RPMI7951 (cell line): ENCODE measurements around the gene PLD2. TPM values are rescaled to one million over a fixed set of nuclear protein-coding genes. Genes with fewer than 3 reads are reported as not detected.
"Not testable (repeated sequence)": the region's sequence is repeated elsewhere in the genome, so short reads cannot be mapped to it uniquely, and the experiment has no call there.

Experiments
- DNase-seq: peaks from one replicate; pipeline ENCODE4 v3.0.0-alpha.2; 2012; ENCODE audit warnings: low read depth
- total RNA-seq: library from RNA; depleted of rRNA; stranded (reverse); fragments of >200 nt; shearing (Covaris generic); gene quantifications from 2 replicates; pipeline ENCODE4 v1.2.3, GENCODE V29; 2014

Gene PLD2
- total RNA-seq, 1 experiment from 2014 or later, result 12.1 TPM

DNA sequence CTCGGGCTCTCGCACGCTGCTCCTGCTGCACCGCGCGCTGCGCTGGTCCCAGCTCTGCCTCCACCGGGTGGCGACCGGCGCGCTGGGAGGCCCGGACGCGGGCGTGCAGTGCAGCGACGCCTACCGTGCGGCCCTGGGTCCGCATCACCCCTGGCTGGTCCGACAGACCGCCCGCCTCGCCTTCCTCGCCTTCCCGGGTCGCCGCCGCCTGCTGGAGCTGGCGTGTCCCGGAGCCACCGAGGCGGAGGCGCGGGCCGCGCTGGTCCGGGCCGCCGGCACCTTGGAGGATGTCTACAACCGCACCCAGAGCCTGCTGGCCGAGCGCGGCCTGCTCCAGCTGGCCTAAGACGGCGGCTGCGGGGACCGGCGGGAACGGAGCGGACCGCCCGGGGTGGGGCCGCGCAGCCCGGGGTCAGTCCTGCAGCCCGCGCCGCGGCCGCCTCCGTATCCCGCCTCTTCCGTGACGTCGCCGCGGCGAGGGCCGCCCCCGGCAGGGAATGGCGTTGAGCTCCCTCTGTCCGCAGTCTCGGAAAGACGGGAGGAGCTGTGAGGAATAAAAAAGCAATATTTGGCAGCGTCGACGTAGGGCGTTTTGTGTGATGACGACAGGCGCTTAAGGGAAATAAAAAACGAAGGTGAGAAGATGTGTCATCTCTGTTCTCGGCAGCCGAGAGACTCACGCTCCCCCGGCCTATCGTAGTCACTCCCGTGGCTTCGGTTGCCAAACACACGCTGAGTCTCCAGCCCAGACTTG is 16.8 kb upstream of the PLD2 start:
- peak; percentile 85 for DNase-seq

DNA sequence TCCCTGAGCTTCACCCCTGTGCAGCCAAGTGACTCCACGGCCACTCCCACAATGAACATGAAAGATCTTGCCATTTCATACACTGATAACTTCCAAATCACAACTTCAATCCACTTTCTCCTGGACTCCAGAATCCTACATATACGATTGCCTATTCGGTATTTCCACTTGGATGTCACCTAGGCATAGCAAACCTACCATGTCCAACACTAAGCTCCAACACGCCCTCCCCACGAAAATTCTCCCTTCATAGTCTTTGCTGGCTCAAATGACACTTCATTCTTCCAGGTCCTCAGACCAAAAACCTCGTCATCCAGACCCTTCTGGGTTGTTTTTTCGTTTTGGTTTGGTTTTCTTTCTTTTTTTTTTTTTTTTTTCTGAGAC is 16.3 kb upstream of the PLD2 start:
- DNase-seq, result no peak

DNA sequence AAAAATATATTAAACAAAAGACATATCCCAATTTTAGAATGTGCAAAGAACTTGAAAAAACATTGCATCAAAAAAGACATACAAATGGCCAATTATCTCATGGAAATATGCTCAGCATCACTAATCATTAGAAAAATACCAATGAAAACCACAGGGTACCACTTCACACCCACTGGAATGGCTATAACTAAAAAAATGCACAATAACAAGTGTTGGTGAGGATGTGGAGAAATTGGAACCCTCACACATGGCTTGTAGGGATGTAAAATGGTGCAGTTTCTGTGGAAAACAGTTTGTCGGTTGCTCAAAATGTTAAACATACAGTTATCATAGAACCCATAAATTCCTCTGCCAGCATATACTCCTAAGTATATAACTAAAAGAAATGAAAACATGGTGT is 11.8 kb upstream of the PLD2 start:
- no peak for DNase-seq

DNA sequence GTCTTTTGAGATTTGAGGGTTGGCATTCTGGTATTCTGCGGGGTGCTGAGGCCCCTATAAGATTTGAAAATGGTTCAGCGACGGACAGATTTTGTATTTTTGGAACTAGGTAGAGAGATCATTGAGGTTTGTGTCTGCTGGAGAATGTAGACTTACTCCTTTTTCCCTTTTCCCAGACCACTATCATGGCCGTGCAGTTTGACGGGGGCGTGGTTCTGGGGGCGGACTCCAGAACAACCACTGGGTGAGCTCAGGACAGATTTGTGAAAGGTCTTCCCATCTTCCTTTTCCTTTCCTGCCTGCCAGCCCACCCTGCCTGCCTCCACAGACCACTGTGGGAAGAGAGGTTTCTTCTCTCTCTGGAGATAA is 10.4 kb upstream of the PLD2 start:
- peak; percentile 39 for DNase-seq

DNA sequence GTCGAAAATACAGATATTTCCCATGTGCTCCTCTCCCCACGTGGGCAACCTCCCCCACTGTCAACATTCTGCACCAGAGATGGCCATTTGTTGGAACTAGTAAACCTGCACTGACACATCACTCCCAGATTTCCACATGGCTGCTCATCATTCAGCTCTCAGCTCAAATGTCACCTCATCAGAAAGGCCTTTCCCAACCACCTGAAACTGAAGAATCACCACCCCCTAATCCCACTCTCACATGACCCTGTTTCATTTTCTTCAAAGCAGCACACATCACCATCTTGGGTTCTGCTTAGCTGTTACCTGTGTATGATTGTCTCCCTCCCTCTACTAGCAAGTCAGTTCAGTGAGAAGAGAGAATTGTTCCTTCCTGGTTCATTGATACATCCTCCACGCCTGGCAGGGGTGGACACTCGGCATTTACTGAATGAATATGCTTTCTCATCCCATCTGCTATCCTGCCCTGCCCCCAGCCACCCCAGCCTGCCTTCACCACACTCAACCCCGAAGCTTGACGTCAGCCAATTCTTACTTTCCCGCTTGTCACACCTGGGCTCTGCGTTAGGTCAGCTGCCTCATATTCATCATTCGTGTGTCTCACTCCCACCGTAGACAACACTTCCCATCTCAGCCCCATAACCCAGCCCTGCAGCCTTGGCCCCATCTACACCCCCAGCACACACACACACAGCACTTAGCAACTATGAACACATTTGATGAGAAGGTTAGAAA is 6.3 kb upstream of the PLD2 start:
- no peak for DNase-seq

DNA sequence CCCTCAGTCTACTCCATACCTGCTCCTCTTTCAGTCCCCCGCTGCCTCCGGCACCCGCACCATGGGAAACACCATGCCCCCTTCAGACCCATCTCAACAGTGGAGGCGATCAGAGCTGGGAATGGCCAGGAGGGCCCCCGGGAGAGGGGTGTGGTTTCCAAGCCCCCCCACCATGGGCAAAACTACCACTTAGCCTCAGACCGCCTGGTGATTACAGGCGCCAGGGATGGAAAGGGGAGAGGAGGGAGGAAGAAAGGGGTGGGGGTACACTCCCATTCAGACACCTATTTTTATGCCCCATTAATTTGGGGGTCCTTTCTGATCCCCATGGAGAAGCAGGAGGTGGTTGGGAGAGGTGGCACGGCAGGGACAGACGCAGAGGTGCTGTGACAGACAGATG is 4.7 kb upstream of the PLD2 start, which contains the start of gene C17orf114:
TSS of gene C17orf114 (minus strand) at position 101 of the 400 bp plus-strand sequence.
- DNase-seq, result no peak

DNA sequence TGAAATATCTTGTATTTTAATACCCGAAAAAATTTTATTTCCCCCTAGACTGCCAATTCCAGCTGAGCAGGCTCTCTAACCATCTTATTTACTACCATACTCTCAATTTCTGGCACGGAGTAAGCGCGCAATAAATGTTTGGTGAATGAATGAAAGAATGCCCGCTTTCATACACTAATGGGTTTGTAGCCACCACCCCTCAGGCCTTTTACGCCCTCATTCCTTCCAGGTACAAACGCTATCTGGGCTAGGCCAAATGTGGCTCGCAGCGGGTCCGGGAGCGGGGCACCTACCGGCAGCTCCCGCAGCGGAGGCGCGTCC is 536 bp upstream of the PLD2 start:
- peak; percentile 12 for DNase-seq

DNA sequence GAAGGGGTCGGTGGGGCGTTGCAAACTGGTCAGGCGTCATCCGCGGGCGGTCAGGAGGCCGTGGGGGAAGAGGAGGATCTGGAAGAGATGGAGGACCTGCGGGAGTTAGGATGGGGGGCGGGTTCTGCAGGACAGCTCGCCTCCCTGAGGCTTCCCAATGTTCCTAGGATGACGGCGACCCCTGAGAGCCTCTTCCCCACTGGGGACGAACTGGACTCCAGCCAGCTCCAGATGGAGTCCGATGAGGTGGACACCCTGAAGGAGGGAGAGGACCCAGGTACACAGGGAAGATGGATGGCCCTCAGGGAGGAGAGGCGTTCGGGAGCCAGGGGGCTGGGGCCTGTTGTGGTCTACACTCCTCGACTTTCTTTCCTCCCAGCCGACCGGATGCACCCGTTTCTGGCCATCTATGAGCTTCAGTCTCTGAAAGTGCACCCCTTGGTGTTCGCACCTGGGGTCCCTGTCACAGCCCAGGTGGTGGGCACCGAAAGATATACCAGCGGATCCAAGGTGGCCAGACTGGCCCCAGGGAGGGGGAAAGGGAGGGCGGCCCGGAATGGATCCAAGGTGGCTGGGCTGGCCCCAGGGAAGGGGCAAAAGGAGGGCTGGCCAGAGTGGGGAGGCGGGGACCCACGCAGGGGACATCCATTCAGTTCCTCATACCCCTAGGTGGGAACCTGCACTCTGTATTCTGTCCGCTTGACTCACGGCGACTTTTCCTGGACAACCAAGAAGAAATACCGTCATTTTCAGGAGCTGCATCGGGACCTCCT is 839 bp downstream of the PLD2 start:
- DNase-seq, result no peak

DNA sequence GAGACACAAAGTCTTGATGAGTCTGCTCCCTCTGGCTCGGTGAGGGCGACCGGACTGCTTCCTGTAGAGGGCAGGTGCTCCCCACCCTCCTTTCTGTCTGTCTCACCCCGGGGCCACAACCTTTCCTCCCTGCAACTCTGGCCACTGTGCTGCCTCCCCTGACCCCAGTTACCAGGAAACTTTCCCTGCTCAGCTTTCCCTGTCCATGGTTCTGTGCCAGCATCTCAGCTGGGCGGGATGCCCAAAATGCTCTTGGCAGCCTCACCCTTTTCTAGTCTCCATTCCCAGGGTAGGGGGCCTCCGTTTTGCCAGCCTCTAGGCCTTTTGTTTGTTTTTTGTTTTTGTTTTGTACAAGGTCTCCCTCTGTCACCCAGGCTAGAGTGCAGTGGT is 1.4 kb downstream of the PLD2 start:
- DNase-seq, result no peak

DNA sequence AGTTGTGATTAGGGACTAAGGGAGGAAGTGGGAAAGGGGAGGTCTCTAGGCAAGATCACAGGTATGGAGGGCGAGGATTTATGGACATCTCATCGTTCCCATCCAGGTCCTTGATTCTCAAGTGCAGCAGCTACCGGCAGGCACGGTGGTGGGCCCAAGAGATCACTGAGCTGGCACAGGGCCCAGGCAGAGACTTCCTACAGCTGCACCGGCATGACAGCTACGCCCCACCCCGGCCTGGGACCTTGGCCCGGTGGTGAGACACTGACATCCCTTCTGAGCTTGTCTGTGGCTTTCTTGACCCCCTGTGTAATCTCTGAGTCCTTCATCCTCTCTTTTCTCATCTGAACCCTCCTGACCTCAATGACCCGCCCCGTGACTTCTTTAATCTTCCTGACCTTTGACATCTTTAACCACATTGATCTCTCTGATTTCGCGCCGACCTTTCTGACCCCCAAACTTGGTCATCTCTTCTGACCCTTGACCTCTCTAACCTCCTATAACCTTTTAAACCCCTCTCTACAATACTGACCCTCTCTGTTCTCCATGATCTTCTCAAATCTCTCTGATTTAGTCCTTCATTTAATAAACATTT is 3.8 kb downstream of the PLD2 start:
- no peak for DNase-seq

DNA sequence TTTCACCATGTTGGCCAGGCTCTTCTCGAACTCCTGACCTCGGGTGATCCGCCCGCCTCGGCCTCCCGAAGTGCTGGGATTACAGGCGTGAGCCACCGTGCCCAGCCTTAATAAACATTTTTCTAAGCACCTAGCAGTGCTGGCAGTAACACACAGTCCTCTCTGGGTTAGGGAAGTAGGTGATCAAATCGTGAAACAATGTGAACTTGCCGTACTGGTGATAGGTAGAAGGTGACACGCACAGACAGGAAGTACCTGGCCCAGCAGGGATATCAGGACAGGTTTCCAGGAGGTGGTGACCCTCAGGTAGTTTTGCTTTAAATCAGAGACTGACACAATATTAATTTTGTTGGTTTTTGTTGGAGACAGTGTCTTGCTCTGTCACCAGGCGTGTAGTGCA is 4.5 kb downstream of the PLD2 start:
- no peak for DNase-seq

DNA sequence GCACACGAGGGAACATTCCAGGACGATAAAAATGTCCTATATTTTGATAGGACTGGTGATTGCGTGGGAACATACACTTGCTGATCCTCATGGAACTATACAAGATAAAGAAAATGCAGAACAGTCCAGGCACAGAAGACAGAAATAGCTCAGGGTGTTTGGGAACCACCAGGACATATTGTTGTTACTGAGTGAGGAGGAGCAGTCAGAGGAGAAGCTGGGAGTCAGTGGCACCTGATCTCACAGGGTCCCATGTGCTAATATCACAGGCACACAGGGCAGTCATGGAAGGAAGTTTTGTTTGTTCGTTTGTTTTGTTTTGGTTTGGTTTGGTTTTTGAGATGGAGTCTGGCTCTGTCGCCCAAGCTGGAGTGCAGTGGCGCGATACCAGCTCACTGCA is 5.7 kb downstream of the PLD2 start:
- no peak for DNase-seq

DNA sequence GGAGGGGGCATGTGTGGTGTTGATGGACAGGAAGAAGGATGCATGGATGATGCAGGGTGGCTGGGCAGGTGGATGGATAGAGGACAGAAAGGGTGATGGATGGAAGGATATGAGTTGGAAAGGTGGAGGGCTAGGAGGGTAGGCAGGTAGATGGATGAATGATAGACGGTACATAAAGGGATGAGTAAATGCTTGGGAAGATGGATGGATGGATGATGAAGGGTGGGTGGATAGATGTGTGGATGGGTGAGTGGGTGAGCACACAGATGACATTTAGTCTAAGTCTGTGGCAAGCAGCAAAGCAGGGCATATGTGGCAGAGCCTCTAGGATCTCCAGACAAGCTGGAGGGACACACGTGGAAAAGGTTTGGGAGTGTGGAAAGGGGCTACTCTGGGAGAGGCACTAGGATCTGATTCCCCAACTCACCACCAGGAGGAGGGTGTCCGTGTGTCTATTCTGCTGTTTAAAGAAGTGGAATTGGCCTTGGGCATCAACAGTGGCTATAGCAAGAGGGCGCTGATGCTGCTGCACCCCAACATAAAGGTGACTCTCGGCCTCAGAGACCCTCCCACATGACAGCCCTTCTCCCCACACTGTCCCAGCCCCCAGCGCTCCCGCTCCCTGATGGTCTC is 8.2 kb downstream of the PLD2 start:
- no peak for DNase-seq

DNA sequence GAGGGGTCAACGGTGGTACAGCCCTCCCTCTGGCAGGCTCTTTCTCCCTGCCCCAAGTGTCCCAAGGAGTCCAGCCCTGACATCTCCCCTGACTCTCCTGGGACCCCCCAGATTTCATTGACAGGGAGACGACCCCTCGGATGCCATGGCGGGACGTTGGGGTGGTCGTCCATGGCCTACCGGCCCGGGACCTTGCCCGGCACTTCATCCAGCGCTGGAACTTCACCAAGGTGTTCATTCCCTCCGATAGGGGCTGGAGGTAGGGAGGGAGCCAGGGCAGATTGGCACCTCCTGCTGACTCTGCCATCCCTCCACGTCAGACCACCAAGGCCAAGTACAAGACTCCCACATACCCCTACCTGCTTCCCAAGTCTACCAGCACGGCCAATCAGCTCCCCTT is 9.9 kb downstream of the PLD2 start:
- DNase-seq, result no peak

DNA sequence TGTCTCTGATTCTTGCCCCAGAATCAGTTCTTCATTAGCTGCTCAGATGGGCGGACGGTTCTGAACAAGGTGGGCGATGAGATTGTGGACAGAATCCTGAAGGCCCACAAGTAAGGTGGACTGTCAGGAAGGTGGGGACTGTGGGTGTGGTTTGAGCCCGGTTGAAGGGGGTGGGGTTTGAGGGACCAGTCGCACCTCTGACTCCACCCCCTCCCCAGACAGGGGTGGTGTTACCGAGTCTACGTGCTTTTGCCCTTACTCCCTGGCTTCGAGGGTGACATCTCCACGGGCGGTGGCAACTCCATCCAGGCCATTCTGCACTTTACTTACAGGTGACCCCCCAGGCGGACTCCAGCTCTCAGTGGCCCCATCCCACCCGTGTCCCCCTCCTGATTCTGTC is 11.3 kb downstream of the PLD2 start:
- DNase-seq, result no peak

DNA sequence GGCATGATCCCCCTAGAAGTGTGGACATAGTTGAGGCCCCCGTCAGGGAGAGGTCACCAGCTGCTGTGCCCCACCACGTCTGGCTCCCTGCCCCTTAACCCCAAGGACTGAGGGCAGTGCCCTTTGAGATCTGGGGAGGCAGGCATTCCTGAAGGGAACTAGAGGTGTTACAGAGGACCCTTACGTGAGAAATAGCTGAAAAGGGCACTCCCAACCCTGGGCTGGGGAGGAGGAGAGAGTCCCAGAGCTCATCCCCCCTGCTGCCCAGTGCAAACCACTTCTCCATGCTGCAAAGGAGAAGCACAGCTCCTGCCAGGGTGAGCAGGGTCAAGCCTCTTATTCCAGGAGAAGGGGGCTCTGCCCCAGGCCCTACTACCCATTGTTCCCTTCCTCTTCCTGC is 15.9 kb downstream of the PLD2 start:
- DNase-seq, result no peak

DNA sequence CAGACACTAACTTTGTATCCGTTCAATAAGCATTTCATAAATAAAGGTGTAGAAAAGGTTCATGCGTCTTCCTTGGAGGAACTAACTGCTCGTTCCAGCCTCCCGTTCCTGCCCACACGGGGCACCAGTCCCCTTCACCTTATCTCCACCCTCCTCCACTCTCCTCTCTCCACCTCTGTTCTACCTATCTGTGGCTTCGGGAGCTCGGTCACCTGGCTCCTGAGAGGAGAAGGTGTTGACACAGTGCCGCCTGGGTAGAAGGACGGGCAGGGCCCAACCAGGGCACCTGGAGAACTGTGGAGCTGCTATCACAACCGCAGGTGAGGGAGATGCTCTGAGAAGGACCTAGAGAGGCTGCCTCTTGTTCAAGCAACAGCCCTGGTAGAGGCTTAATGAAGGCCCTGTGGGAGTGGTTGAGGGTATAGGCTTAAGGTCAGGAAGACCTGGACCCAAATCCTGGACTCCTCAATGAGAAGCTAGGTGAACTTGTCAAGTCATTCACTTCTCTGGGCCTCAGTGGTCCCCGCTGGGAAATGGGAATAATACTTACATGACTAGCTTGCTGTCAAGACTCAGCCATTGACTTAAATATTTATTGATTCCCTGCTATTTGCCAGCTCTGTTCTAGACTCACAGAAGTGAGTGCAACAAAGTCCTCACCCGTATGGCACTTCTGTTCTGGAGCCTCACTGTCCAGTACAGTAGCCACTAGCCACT is 16.6 kb downstream of the PLD2 start:
- DNase-seq, result no peak

DNA sequence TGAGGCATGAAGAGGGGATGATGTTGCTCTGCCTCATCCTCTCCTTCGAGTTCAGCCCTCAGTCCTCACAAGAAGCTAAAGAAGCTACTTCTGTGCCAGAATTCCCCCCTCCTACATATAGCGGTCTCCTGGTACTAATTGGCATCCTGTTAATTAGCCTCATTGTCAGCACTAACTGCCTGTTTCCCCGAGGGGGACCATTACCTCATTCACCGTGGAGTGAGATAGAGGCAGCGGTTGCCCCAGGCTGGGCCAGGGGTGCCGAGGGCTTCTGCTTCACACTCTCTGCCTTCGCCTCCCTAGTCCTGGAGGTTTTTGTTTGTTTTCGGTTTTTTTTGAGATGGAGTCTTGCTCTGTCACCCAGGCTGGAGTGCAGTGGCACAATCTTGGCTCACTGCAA is 20.4 kb downstream of the PLD2 start:
- DNase-seq, result no peak

DNA sequence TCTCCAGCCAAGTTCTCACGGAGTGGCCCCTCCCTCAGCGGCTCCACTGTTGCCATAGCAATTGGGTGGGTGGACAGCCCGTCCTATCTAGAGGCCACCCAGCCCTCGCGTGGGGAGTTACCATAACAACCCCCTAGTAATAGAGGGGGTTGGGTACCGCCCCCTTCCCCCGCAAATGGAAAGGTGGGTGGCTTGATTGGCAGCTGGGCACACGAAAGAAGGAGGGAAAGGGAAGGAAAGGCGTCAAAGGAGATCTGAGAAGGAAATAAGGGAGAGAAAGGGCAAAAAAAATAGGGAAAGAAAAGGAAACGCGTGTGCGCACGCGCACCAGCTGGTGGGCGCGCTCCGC is 25.9 kb downstream of the PLD2 start:
- DNase-seq, result not testable (repeated sequence)

DNA sequence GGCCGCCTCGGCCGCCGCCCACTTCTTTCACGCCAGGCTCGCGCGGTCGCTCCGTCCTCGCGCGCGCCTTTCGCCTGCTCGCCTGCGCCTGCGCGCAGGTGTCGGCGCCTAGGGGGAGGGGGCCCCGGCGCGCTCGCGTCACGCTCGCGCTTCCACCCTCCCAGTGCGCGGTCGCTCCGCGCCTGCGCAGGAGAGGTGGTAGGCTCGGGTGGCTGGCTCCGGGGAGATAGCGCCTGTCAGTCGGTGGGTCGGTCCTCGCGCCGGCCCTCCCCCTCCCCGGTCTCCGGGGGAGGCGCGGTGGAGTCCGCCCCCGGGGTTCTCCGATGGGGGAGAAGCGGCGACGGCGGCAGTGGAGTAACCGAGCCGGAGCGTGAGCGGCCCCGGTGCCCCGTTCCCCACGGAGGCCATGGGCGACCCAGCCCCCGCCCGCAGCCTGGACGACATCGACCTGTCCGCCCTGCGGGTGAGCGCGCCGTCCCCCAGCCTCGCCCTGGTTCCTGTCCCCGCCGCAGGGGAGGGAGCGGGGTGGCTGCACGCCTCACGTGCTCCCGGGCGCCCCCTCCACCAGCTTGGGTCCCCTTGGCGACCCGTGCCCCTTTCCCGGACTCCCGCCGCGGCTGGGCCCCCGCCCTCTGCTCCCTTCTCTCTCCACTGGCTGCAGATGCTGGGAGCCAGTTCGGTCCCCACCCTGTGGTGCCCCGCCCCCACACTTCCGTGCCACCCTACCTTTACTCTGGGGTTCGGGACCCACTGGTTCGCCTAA is 26.4 kb downstream of the PLD2 start, which contains the start of gene MINK1:
TSS of gene MINK1 (plus strand) at position 163 of the 763 bp plus-strand sequence. CDS start at position 407, 244 bp downstream.
- peak; percentile 84 for DNase-seq
